Coronary artery (tissue), 2 donors: ENCODE data around the gene SIGLEC7.
"Not testable (repeated sequence)": the region's sequence is repeated elsewhere in the genome, so short reads cannot be mapped to it uniquely, and the experiment has no call there.

Source experiments
- DNase-seq: peaks from one replicate; pipeline ENCODE4 v3.0.0-alpha.2; 2017; ENCODE audit warnings: low spot score
- H3K27ac ChIP-seq, 2 donors: fragments of 200-600 bp; sonication (generic); one replicate each; pipeline ENCODE4 v1.5.1; 2016 to 2019
- H3K4me3 ChIP-seq: fragments of 200-600 bp; sonication (generic); 2 replicates; pipeline ENCODE4 v1.5.1; 2016; ENCODE audit warnings: mild to moderate bottlenecking, moderate library complexity
- CTCF ChIP-seq: fragments of 200-600 bp; sonication (generic); IDR thresholded peaks from one replicate; pipeline ENCODE4 v1.5.1; 2019; ENCODE audit warnings: antibody characterized with exemption

SIGLEC7 gene

DNA sequence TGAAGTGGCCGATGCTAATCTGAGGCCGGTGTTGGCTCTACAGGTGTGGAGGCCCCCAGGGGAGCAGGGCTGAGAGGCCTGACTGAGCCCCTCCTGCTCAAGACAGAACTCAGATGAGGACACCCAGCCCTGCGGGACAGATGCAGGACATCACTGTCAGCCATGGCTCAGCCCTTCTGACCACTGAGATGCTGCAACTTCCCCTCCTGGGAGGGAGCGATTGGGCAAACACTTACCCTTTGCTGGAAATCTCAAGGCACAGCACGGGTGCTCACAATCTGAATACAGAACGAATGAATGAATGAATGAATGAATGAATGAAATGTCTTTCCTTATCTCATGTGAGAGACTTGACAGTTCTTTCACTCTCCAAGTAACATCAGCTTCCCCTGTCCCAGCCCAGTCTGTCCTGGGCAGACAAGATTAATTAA, 3.5 kb upstream of the SIGLEC7 start:
- peak; percentile 79 for DNase-seq
- no peak overlapping the region for H3K4me3 ChIP-seq
- no peak for TF ChIP-seq CTCF
- peak overlapping the region in 1 of 2 donors; percentile 71 for H3K27ac ChIP-seq

DNA sequence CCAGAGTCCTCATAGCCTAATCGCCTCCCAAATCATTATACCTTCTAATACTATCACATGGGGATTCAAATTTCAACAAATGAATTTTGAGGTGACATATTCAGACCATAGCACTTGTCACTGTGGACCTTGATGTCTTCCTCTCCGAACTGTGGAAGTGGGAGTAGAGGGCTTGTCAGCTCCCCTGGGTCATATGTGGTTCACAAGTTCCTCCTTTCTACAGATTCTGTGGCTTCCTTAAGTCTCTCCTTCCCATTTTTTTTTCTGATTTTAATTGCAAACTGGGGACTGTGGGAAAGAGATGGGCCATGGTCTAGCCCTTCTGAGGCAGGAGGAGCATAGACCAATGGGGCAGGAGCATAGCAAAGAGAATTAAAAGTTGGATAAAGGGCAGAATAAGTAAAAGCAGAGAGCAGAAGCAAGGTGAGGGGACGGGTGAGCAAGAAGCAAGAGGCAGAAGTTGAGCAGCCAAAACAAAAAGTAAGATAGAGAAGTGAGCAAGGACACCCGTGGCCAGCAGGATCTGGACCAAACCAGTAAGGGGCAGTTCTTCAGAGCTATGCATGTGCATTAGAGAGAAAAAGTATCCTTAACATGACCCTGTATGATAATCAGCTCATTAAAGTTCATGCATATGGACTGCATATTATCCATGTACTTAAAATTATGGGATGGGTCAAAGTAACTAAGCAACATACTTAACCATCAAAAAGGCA, 2.6 kb upstream of the SIGLEC7 start:
- Histone ChIP-seq H3K4me3 (no peak overlapping the region), H3K27ac (peak overlapping the region in 1 of 2 donors; percentile 71)
- DNase-seq: peak; percentile 31
- TF ChIP-seq CTCF: no peak

GRCh38 chr19:51140441-51140840, 1.7 kb upstream of the SIGLEC7 start:
- no peak for TF ChIP-seq CTCF
- H3K27ac ChIP-seq: no peak overlapping the region
- DNase-seq: peak; percentile 38
- H3K4me3 ChIP-seq: no peak overlapping the region

GRCh38 chr19:51141181-51141580, 920 bp upstream of the SIGLEC7 start:
- H3K27ac ChIP-seq: no peak overlapping the region
- H3K4me3 ChIP-seq: no peak overlapping the region
- no peak for TF ChIP-seq CTCF
- DNase-seq: peak; percentile 61

- peak overlapping the region in 1 of 2 donors; percentile 73 for H3K27ac ChIP-seq
- not testable (repeated sequence) for H3K4me3 ChIP-seq
Observed at GRCh38 chr19:51142809-51143475, 841 bp downstream of the SIGLEC7 start.

DNA sequence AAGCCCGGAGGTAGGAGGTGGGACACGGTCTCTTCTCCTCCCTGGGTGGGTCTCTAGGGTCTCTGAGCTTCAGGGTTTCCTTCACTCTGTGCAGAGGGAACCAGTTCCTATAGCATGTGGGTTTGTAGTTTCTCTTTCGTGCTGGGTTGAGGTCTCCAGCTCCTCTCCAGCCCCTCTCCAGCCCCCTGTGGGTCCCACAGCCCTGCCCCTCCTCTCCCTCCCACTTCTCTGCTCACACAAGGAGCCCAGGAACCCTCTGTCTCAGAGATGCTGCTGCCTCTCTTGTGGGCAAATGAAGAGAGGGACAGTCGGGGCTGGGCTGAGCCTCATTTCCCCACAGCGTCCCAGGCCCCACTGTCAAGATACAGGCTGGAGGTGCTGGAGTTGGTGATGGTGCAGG, 1.4 kb downstream of the SIGLEC7 start:
- peak; percentile 63 for DNase-seq
- Histone ChIP-seq H3K4me3 (no peak overlapping the region), H3K27ac (no peak overlapping the region)
- no peak for TF ChIP-seq CTCF

More at GRCh38 chr19:51142809-51143475, 841 bp downstream of the SIGLEC7 start:
- DNase-seq: peak; percentile 68

GRCh38 chr19:51144482-51145045, 2.5 kb downstream of the SIGLEC7 start:
- peak; percentile 64 for DNase-seq
- Histone ChIP-seq H3K4me3 (no peak overlapping the region), H3K27ac (no peak overlapping the region)
- no peak for TF ChIP-seq CTCF
